Hepatocyte (in vitro differentiated cells): ENCODE results near the gene COL20A1. TPM values are rescaled to one million over a fixed set of nuclear protein-coding genes. Genes with fewer than 3 reads are reported as not detected.

Experiments
- DNase-seq: peaks from one replicate; pipeline ENCODE4 v3.0.0-alpha.2; 2016; ENCODE audit warnings: low spot score
- H2AFZ ChIP-seq: fragments of 200-600 bp; sonication (generic); 2 replicates; pipeline ENCODE4 v1.6.0; 2016; ENCODE audit warnings: antibody characterized with exemption, mild to moderate bottlenecking
- H3K27ac ChIP-seq: fragments of 200-600 bp; sonication (generic); 2 replicates; pipeline ENCODE4 v1.5.1; 2016; ENCODE audit warnings: mild to moderate bottlenecking
- H3K27me3 ChIP-seq: fragments of 200-600 bp; sonication (generic); 2 replicates; pipeline ENCODE4 v1.6.1; 2016
- H3K36me3 ChIP-seq: fragments of 200-600 bp; sonication (generic); replicated peaks from 2 replicates; pipeline ENCODE4 v1.5.1; 2016; ENCODE audit warnings: low read depth; ENCODE audit not compliant: insufficient read depth
- H3K4me1 ChIP-seq: fragments of 200-600 bp; sonication (generic); 2 replicates; pipeline ENCODE4 v1.5.1; 2016; ENCODE audit warnings: mild to moderate bottlenecking, moderate library complexity; ENCODE audit not compliant: insufficient read depth
- H3K4me2 ChIP-seq: fragments of 200-600 bp; sonication (generic); 2 replicates; pipeline ENCODE4 v1.6.0; 2016
- H3K4me3 ChIP-seq: fragments of 200-600 bp; sonication (generic); 2 replicates; pipeline ENCODE4 v1.5.1; 2016; ENCODE audit warnings: mild to moderate bottlenecking
- H3K79me2 ChIP-seq: fragments of 200-600 bp; sonication (generic); 2 replicates; pipeline ENCODE4 v1.6.0; 2017; ENCODE audit warnings: mild to moderate bottlenecking
- H3K9me2 ChIP-seq: fragments of 200-600 bp; sonication (generic); replicated peaks from 2 replicates; pipeline ENCODE4 v1.6.0; 2017; ENCODE audit warnings: mild to moderate bottlenecking; ENCODE audit not compliant: insufficient read depth
- H3K9me3 ChIP-seq: fragments of 200-600 bp; sonication (generic); 2 replicates; pipeline ENCODE4 v1.5.1; 2016; ENCODE audit warnings: low read depth, mild to moderate bottlenecking
- H4K20me1 ChIP-seq: fragments of 200-600 bp; sonication (generic); 2 replicates; pipeline ENCODE4 v1.6.0; 2016; ENCODE audit warnings: mild to moderate bottlenecking; ENCODE audit not compliant: insufficient read depth, poor library complexity, severe bottlenecking
- EZH2 ChIP-seq: fragments of 200-600 bp; sonication (generic); IDR thresholded peaks from 2 replicates; pipeline ENCODE4 v1.6.1; 2016; ENCODE audit warnings: antibody characterized with exemption, mild to moderate bottlenecking, borderline replicate concordance
- EZH2phosphoT487 ChIP-seq: fragments of 200-600 bp; sonication (generic); IDR thresholded peaks from one replicate; pipeline ENCODE4 v1.6.1; 2018; ENCODE audit warnings: antibody characterized with exemption, mild to moderate bottlenecking, low read depth, moderate library complexity; ENCODE audit not compliant: unreplicated experiment, severe bottlenecking
- WGBS: methylation state at CpG from one replicate; pipeline ENCODE4 v1.1.6; 2016; ENCODE audit warnings: low lambda C conversion rate; ENCODE audit errors: missing lambda C conversion rate; 5-methylcytosine and 5-hydroxymethylcytosine counted together
- polyA plus RNA-seq: library from polyadenylated mRNA; unstranded; fragments of >200 nt; fragmentation: Nextera tagmentation; extraction: Ambion mirVana; gene quantifications from 2 replicates; pipeline ENCODE4 v1.2.1, GENCODE V29; 2016
- total RNA-seq: library from RNA; depleted of rRNA; stranded (reverse); fragments of >200 nt; gene quantifications from 2 replicates; pipeline ENCODE4 v1.2.3, GENCODE V29; 2014
- TF ChIP-seq, protein P1 (sequence below): fragments of 200-600 bp; sonication (generic); IDR thresholded peaks from 2 replicates; pipeline ENCODE4 v1.5.1; 2016; ENCODE audit warnings: antibody characterized with exemption, mild to moderate bottlenecking; ENCODE audit not compliant: poor library complexity

COL20A1 gene
- total and polyA plus RNA-seq, 2 experiments from 2014 or later: not detected

DNA sequence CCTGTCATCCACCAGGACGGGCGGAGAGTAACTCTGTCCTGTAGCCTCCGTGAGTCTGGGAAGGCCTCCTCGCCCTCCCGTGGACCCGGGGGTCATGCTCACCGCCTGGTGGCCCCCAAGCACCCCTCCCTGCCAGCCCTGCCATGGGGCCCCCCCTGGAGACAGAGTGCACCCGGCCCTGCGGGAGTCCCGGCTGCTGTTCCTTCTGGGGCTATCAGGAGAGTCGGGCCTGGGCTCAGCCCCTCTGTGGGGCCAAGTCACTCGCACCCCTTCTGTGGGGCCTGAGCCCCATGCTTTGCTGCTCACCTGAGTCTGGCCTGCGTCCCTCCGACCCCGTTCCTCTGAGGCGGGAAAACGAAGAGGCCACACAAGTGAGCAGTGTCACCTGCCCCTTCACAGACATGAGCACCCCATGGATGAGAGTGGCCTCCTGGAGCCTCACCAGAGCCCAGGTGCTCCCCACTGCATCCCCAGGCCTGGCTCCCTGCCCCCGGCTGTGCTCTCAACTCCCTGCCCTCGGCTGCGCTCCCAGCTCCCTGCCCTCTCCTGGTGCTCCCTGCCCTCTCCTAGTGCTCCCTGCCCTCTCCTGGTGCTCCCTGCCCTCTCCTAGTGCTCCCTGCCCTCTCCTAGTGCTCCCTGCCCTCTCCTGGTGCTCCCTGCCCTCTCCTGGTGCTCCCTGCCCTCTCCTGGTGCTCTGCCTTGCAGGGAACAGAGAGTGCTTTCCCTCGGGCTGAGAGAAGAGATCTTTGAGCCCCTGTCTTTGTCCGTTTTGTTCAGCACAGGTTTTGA lies 72.8 kb downstream of the COL20A1 start:
- H3K9me3 ChIP-seq: no peaks in the 10 kb centered on the region
- no peak overlapping the region for H3K4me3 ChIP-seq
- DNase-seq: no peak
- H3K4me2 ChIP-seq: no peak overlapping the region
- H3K27ac ChIP-seq: no peak overlapping the region
- no peaks in the 10 kb centered on the region for H3K4me1 ChIP-seq
- H3K79me2 ChIP-seq: no peaks in the 10 kb centered on the region
- no peaks in the 10 kb centered on the region for H3K9me2 ChIP-seq
- H4K20me1 ChIP-seq: no peaks in the 10 kb centered on the region
- H2AFZ ChIP-seq: no peak overlapping the region
- no peak for TF ChIP-seq EZH2phosphoT487
- TF ChIP-seq EZH2: no peak
- TF ChIP-seq, protein P1, sequence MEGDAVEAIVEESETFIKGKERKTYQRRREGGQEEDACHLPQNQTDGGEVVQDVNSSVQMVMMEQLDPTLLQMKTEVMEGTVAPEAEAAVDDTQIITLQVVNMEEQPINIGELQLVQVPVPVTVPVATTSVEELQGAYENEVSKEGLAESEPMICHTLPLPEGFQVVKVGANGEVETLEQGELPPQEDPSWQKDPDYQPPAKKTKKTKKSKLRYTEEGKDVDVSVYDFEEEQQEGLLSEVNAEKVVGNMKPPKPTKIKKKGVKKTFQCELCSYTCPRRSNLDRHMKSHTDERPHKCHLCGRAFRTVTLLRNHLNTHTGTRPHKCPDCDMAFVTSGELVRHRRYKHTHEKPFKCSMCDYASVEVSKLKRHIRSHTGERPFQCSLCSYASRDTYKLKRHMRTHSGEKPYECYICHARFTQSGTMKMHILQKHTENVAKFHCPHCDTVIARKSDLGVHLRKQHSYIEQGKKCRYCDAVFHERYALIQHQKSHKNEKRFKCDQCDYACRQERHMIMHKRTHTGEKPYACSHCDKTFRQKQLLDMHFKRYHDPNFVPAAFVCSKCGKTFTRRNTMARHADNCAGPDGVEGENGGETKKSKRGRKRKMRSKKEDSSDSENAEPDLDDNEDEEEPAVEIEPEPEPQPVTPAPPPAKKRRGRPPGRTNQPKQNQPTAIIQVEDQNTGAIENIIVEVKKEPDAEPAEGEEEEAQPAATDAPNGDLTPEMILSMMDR: no peak
- H3K27me3 ChIP-seq: peaks cover 21% of the 10 kb centered on the region
- no peaks in the 10 kb centered on the region for H3K36me3 ChIP-seq
- WGBS: 88% methylated on average over 16 of the region's 22 CpGs

DNA sequence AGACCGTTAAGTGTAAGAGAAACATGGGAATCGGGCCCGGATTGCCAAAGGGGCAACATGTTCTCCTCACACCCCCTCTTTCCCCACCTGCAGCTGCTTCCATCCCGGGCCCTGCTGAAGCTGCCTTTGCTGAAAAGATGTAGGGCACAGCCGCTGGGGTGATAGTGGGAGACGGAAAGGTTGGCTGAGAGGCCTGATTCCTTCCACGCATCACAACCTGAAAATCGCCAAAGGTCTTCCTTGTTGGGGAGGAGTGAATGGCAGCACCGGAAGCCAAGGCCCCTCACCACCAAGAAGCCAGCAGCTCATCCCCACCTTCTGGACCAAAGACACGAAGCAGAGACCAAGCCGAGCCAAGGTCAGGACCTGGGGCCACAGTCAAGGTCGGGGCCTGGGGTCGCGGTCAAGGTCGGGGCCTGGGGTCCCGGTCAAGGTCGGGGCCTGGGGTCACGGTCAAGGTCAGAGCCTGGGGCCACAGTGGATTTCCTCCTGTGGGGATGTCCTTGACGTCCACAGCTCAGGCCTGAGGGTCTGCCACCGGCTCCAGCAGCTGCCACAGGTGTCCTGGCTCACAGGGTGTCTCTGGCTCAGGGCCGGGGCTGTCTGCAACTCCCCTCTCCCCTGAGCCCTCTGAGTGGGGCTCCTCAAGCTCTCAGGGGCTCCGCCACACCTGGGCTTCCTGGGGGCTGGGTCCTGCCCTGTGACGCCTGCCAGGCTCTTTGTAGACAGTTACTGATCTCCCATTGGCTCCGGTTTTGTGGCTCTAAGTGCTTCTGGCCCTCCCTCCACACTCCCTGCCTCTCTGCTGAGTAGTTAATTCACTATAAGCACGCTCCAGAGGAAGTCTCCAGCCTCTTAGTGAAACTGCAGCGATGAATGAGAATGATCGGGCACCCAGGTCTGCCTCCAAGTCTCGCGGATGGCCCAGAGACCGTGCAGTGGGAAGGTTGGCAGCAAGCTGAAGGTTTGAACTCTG lies 73.7 kb downstream of the COL20A1 start:
- H3K27me3 ChIP-seq: peaks cover 16% of the 10 kb centered on the region
- H3K4me3 ChIP-seq: no peak overlapping the region
- DNase-seq: no peak
- no peaks in the 10 kb centered on the region for H3K4me1 ChIP-seq
- no peaks in the 10 kb centered on the region for H3K36me3 ChIP-seq
- no peaks in the 10 kb centered on the region for H4K20me1 ChIP-seq
- TF ChIP-seq, protein P1: no peak
- TF ChIP-seq EZH2phosphoT487 (no peak), EZH2 (no peak)
- H3K9me3 ChIP-seq: no peaks in the 10 kb centered on the region
- no peak overlapping the region for H3K4me2 ChIP-seq
- no peaks in the 10 kb centered on the region for H3K9me2 ChIP-seq
- H3K79me2 ChIP-seq: no peaks in the 10 kb centered on the region
- WGBS: 83% methylated on average over 24 of the region's 30 CpGs
- no peak overlapping the region for H3K27ac ChIP-seq
- H2AFZ ChIP-seq: no peak overlapping the region

DNA sequence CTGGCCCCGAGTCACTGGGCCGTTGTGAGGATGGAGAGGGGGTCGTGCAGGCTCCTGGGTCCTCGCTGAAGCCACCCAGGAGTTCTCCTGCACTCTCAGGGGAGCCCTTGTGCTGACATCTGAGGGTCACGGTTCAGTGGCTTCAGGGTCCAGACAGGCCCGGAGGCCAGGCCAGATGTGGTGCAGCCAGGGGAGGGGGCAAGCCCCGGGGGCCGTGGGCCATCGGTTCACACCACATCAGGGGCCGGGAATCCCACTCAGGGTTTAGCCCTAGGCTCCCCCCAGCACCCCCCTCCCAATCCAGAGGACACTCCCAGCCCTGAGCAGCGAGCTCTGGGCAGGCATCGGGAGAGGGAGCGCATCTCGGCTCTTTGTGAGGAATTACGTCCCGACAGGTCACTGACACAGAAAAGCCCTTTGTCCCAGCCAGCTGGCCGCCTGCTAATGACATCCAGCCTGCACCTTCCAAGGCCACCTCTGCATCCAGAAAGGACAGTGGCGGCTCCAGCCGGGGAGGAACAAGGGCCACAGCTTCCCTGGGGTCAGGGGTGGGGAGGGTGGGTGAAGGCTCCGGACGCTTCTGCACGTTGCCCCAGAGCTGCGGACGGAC lies 74.6 kb downstream of the COL20A1 start:
- H3K9me2 ChIP-seq: no peaks in the 10 kb centered on the region
- no peak overlapping the region for H3K4me2 ChIP-seq
- H3K9me3 ChIP-seq: no peaks in the 10 kb centered on the region
- peaks cover 9% of the 10 kb centered on the region for H3K27me3 ChIP-seq
- H3K79me2 ChIP-seq: no peaks in the 10 kb centered on the region
- 74% methylated on average over 18 of the region's 24 CpGs for WGBS
- H4K20me1 ChIP-seq: no peaks in the 10 kb centered on the region
- TF ChIP-seq, protein P1: no peak
- no peak for TF ChIP-seq EZH2phosphoT487
- TF ChIP-seq EZH2: no peak
- H2AFZ ChIP-seq: no peak overlapping the region
- H3K27ac ChIP-seq: no peak overlapping the region
- no peaks in the 10 kb centered on the region for H3K4me1 ChIP-seq
- H3K36me3 ChIP-seq: no peaks in the 10 kb centered on the region
- H3K4me3 ChIP-seq: no peak overlapping the region
- no peak for DNase-seq
